HG03066 (cell line): Measurements from ENCODE around the gene TEAD1.
"Not testable (repeated sequence)": the region's sequence is repeated elsewhere in the genome, so short reads cannot be mapped to it uniquely, and the experiment has no call there.

Experiments
- ATAC-seq: cut with Tn5 transposase; IDR thresholded peaks from one replicate; pipeline ENCODE4 v1.9.1; 2021; ENCODE audit warnings: low read depth; ENCODE audit not compliant: unreplicated experiment

Gene TEAD1

DNA sequence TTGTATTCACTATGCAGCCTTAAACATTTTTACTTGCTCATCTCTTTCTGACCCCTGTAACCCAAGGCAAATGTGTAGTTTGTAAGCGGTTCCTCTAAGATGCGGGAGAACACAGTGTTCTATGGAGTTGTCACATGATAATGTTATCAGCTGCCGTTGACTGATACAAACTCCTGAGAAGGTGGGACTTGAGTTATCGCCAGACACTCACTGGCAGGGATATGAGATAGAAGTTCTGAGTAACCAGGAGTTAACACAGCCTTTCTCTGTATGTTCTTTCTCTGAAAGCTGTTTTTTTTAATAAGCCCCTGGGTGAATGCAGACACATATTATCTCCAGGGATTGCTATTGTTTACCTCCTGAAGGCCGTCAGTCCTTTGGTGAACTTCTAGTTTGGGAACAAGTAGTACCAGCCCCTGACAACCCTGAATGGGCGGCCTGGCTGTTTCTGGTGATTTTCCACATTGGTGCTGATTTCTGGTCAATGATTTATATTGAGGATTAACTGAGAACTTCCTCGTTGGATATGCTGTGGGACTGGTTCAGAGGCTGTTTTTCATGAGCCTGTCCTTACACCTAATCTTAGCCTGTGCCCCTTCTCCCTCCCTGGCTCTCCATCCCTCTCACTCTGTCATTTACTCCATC is 179.6 kb downstream of the TEAD1 start:
- no peak for ATAC-seq

DNA sequence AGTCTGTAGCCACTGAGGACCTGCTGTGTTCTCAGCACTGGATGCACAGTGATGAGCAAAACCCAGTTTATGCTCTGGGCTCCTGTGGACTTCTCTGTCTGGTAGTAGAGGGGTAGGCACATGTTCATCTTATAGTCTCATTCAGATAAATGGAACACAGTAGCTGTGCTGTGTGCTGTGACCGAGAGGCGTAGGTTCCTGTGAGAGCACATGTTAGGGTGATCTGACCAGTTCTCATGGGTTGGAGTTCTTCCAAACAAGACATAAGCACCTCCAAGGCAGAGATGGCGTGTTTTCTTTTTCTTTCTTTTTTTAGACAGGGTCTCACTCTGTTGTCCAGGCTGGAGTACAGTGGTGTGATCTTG is 180.1 kb downstream of the TEAD1 start:
- ATAC-seq, result no peak

DNA sequence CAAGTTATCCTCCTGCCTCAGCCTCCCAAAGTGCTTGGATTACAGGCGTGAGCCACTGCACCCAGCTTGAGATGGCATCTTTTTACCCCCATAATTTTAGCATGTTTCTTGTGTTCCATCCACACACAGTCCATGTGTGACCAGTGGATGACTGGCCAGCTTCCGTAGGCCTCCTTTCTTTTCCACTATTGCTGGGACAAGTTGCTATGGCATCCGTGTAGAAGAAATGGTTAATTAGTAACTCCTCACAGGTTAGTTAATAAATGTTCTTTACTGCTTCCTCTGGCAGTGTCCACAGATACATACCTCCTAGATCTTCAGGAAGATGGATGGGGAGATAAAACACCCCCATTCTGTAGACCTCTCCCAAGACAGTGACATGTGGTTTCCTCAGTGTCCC is 180.6 kb downstream of the TEAD1 start:
- no peak for ATAC-seq

DNA sequence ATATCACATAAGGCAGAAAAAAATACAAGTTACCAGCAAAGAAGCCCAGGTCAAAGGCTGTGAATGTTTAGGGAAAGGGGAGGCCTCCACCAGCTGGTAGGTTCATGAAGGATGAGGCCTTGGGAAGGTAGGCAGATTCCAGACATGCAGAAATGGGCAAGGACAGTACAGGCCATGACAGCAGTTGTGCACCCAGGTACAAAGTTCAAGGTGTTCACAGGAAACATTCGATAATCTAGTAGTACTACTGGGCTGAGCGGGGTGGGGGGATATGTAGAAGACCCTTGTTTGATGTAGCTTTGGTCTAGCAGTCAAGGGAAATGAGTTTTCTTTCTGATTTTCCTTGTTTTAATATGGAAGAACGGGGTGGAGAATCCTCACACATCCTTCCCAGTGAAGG is 182.1 kb downstream of the TEAD1 start:
- no peak for ATAC-seq

DNA sequence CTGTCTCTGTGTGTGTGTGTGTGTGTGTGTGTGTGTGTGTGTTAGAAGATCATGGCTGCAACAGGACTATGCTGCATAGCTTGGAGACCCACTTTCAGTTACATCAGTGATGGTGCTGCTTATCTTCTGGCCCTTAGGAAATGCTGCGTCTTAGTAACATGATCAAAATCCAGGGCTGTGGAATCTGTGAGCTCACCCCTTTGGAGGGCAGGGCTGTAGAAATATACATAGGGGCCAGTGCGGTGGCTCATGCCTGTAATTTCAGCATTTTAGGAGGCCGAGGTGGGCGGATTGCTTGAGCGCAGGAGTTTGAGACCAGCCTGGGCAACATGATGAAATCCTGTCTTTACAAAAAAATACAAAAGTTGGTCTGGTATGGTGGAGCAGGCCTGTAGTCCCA is 183.4 kb downstream of the TEAD1 start:
- no peak for ATAC-seq

DNA sequence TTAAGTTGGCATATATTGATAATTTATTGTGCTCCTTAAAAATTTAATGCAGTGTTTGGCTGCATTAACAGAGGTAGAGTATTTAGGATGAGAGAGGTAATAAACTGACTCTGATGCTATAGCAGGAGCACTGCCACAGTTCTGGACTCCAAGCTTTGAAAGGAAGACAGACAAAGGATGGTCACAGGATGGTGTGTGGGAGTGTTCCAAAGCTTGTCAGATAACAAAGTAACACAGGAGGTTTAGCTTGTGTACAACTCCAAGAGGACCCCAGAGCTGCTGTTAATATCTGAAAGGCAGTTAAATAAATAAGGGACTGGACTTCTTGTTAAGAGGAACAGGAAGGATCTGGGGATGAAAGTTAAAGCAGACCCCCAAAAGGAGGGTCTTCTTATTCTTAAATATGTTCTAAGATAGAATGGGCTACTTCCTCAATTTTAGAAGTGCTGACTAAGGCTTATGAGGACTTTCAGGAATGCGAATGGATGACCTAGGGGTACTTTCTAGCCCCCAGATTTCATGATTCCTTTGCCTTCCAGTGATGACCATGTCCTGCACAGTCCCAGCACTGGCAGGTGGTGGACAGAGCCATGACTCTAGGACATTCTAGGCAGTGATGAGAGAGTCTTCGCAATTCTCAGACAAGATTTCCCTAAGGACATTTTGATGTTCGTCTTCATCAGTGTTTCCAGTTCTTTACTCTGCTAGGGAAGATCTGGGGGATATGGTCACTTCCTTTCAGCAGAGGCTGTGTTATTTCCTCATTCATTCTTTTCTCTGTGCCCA is 185.8 kb downstream of the TEAD1 start:
- no peak for ATAC-seq

DNA sequence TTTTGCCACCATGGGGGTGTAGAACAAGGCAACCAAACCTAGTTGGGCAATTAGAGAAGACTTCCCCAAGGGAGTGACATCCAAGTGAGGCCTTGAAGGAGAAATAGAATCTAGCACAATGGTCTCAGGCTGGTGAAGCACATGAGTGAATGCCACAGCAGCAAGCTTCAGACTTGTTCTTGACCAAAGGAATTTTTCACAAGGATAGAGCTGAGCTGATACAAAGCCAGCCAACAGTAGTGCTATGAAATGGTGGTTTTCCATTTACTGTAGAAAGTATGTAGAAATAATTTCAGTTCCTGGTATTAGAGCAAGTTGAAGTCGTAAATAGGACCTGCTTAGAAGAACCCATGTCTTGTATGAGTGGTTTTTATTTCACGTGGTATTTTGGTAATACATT is 186.6 kb downstream of the TEAD1 start:
- no peak for ATAC-seq

DNA sequence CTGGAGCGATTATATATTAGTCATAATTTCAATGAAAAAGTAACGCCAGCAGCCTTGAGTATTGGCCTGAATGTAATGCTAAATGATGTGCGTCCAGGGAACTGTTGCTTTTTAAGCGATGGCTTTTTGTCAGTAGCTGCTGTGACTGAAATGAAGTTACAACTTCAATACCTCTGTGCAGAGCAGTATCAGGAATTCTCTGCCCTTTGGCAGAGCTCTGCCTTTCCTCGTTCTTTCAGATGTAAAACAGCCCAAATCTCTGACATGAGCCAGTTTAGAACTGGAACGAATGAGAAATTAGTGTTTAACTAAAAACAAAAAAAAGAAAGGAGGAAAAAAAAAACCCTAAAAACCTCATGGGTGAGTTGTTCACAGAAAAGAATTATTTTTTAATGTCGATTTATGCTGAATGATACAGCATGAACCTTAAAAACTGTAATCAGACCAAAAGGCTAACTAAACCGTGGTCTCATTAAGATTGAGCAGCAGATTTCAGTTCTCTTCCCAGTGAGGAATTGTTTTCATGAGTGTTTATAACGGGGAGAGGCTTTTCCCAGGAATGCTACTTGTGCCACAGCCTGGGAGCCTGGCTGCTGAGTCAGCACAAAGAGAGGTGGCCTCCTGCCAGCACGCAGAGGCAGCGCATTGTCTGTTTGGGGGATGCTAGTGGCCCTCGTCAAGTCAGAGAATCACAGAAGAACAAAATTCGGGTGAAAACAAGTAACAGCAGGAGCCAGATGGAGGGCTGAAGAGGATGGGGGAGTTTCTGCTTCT is 188.7 kb downstream of the TEAD1 start:
- no peak for ATAC-seq

DNA sequence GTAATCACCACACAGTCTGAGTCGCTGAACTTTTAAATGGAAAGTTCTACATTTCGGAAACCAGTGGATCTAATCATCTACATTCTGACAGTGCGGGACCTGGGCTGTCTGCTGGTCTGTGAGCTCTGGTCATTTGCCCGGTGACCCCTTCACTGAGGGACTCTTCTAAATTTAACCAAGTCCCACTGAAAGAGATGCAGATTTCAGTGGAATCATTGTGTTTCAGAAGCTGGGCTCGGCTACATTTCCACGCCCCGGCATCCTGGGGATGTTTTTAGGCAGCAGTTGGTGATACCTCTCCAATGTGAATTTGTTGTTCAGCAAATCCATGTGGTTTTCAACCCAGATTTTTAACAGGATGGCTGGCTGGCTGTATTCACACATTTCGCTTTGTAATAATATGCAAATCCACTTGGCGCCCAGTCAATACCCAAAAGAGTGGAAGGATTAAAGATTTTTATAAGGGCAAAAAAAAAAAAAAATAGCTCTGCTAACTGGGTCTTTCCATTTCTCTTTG is 189.4 kb downstream of the TEAD1 start:
- ATAC-seq, result no peak

DNA sequence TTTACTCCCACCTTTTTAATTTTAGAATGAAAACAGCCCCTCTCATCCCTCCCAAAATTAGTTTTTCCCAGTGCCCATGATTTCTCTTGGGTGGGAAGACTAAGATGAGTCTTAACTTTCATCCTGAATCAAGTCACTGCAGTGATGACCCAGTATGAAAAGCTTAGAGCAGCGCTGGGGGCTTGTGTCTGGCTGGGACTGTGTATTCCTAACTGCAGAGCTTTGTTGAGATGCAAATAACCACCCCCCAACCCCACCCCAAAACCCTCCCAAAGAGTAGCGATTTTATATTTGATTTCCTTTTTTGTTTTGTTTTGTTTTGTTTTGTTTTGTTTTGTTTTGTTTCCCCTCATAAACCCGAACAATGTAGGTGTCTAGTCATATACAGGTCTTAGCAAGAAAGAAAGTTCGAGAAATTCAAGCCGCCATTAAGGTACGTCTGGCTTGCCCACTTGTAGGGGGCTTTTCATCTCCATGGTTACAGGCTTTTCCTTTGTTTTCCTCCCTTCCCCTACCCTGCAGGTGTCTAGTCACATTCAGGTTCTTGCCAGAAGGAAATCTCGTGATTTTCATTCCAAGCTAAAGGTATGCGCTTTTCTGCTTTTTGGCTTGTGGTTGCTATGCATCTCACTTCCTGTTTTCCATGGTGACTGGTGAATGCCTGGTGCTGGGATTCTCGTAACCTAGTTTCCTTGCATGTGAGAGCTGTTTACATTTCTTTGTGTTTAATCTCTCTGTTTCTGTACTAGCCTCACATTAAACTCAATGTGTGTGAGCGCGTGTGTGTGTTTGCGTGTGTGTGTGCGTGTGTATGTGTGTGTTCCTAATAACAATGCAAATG is 190.3 kb downstream of the TEAD1 start:
- no peak for ATAC-seq

DNA sequence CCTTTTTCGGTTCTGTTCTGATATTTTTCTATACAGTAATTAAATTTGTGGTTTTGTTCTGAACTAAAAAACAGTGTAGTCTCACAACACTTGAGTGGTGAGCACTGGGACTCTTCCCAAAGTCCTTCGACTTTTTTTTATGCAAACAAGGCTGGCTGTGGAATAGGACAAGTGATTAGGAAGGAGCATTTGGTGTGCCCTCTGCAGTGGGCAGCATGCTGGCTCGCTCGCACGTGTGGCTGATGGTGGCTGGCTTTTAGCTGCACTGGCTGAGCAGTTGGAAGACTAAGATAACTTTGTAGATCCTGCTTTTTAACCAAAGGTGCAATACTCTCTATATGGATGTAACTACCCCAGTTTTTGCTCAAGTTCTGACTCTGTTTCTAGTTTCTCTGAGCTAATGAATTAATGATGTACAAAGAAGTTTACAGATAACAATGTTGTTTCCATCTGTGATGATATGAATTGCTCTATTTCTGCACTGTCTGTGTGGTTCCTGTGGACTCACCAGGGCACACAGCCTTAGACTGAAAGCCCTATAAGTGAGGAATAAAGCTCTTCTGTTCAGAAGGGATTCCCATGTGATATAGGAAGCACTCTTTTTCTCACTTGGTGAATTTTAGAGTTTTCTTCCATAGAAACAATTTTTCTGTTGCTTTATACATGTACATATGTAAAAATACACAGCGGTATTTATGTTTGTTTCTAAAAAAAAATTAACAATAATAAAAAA is 191.8 kb downstream of the TEAD1 start:
- ATAC-seq, result no peak

DNA sequence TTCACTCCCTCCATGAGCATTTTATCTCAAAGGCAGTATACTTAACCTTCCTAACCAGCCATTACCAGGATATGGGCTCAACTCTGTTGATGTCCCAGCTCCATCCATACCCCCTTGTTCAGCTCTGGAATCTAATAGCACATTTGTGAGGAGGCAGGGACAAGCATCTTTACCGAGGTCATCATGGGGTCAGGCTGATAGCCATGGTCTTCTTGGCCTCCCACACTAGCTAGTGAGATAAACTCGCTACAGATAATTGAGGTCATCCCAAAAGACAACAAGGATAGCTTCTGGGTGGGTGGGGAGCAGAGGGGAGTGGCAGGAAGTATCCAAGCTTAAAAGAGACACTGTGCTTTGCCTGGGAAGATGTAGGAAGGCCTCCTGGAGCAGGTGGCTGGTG is 193.3 kb downstream of the TEAD1 start:
- no peak for ATAC-seq

DNA sequence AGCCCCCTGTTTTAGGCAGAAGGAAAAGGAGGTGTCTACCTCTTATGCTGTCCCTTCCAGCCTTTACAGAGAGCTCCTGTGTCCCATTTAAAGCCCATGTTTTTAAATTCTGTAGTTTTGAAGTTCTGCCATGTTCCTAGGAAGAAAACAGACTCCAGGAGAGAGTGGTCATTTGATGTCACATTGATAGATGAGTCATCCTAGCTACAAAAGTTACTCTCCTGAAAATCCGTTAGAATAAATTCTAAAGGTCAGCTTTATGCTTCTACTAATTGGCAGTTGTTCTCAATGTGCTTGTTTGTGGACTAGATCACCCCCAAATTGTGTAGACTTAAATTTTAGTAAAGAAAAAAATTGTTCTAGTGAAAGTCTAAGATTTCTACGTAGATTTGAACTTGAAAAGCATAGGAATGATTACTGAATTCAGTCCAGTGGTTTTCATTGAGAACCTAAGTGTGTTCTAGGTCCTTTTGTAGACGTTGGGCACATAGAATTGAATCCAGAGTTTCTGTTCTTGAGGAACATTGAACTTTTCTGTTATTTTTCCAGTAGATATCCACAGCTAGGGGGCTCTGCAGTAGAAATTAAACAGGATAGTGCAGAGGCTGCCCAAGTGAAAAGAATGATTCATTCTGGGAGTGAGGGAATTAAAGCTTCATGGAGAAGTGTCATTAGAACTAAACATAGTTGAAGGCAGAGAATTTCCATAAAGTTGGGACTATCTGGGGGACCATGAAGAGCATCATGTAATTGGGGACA is 194.3 kb downstream of the TEAD1 start:
- no peak for ATAC-seq

DNA sequence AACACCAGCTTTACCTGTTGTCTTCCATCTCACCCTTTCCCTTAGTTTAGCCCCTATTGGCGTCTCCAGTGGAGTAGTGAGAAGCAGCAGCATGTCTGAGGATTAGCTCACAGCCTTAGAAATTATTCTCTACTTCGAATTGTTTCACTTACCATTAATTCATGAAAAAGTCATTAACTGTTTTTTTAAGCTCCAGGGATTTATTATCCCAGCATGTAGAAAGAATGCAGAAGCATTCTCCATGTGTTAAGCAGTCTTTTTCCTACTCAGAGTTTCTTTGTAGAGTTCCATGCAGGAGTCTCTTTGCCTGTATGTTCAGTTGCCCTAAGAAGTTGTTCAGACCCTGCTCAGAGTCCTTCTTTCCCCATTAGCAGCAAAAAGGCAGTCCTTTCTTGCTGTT is 197.0 kb downstream of the TEAD1 start:
- ATAC-seq, result no peak

DNA sequence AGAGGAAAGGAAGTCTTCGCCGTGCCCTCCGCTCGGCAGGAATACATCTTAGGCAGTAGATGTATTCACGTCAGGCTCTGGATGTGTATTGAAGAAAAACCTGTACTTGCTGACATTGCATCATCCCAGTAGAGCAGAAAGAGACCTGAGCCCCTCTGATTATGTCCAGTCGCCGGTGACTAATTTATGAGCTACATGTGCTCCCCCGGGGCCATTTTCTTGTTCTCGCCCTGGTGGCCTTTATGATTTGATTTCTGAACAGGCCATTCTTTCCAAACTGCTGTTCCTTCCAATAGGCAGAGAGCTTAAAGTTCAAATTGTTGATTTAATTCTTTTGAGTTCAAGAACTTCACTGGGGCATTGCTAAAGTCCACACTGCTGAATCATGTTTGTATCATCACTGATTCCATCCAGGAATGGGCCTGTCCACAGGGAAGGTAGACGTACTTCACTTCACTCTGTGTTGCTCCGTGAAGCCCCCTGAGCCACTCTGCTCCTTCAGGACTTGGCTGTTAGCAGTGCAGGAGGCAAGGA is 197.6 kb downstream of the TEAD1 start:
- no peak for ATAC-seq

DNA sequence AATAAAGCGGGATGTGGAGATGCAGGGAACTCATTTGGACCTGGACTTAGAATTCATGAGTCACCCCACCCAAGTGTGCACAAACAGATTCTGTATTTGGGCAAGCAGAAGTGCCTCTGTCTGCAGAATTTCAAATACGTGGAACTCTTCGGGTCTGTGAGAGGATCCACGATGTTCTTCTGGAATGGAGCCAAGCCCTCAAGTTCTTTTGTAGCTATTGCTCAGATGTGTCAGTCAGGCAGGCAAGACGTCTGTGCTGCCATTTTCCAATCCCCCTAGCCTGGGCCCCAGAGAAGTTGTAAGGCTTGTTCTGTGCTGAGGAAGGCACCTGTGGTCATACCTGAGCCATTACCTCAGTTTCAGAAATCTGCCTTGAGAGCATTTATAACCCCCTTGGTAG is 202.1 kb downstream of the TEAD1 start:
- no peak for ATAC-seq

DNA sequence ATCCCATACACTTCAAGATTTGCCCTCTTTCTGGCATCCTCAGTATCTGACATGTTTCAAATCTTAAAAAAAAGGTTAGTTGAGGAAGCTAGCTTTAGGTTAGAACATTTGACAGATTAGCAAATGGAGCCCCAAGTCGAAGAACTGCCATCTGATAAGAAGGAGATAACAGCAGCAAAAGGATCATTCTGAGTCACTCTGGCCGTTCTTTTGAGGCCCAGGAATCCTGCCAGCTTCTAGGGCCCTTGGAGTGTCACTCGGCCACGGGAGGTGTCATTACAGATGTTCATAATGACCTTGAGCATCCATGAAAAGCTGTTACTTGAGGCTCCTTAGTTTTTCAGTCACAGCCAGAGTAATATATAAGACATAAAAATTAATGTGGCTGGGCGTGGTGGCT is 202.8 kb downstream of the TEAD1 start:
- ATAC-seq, result no peak

DNA sequence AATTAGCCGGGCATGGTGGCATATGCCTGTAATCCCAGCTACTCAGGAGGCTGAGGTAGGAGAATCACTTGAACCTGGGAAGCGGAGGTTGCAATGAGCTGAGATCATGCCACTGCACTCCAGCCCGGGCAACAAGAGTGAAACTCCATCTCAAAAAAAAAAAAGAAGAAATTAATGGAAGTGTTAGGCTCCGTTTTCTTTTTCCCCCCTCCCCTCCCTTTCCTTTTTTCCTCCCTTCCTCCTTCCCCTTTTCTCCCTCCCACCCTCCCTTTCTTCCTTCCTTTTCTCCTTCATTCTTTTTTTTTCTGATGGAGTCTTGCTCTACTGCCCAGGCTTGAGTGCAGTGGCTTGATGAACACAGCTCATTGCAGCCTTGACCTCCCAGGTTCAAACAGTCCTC is 203.3 kb downstream of the TEAD1 start:
- not testable (repeated sequence) for ATAC-seq

DNA sequence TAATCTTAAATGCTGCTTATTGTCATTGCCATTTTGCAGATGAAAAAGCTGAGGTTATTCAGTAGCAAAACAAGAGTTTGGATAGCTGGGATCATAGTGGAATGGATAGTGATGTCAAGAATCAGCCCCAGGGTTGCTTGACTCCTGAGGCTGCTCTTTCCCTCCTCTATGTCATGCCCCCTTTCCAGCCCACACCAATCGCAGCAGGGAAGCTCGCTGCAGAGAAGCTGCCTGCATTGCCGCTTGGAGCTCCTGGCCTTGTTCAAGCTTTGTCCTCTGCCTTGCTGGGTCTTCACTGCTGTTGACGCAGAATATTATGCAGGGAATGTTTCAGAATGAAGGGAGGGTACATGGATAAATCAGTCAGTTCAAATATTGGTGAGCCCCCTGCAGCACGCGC is 206.1 kb downstream of the TEAD1 start:
- no peak for ATAC-seq
